GM12878 (cell line): Measurements from ENCODE around the gene OFD1. TPM values are rescaled to one million over a fixed set of nuclear protein-coding genes. Genes with fewer than 3 reads are reported as not detected.

ENCODE experiments used
- ASH2L ChIP-seq: fragments of 300-600, 200-600 bp; sonication (generic); IDR thresholded peaks from 2 replicates; pipeline ENCODE4 v1.6.1; 2017; ENCODE audit warnings: low read depth, mild to moderate bottlenecking, borderline replicate concordance
- CEBPZ ChIP-seq: fragments of 150-350 bp; IDR thresholded peaks from 2 replicates; pipeline ENCODE4 v1.6.1; 2016; ENCODE audit warnings: low read depth, low read length
- CTCF ChIP-seq, 3 experiments: IDR thresholded peaks in 2 of 3; conservative IDR thresholded peaks in 1 of 3; 2 replicates each; pipeline ENCODE4 v1.5.1; 2011; ENCODE audit warnings: low read depth in 3 of 3, low read length in 3 of 3, mild to moderate bottlenecking in 3 of 3, control low read depth in 2 of 3, moderate library complexity in 2 of 3, inconsistent platforms in 1 of 3, mixed read lengths in 1 of 3; ENCODE audit not compliant: control insufficient read depth in 2 of 3, insufficient read depth in 1 of 3; ENCODE audit errors: extremely low read depth in 1 of 3
- EGR1 ChIP-seq, 2 experiments: IDR thresholded peaks; 1 replicate in 1 of 2; 2 replicates in 1 of 2; pipeline ENCODE4 v1.6.1; 2011 to 2012; ENCODE audit warnings: low read depth in 2 of 2, low read length in 2 of 2, borderline replicate concordance in 1 of 2, mild to moderate bottlenecking in 1 of 2, moderate library complexity in 1 of 2
- PAX8 ChIP-seq: fragments of 450-650 bp; IDR thresholded peaks from 2 replicates; pipeline ENCODE4 v1.6.1; 2017; ENCODE audit warnings: mild to moderate bottlenecking, moderate library complexity
- RELA ChIP-seq: fragments of 450-650 bp; IDR thresholded peaks from 2 replicates; pipeline ENCODE4 v1.8.0; 2014; ENCODE audit warnings: borderline replicate concordance; ENCODE audit not compliant: partially characterized antibody
- RFX5 ChIP-seq: IDR thresholded peaks from 2 replicates; pipeline ENCODE4 v1.6.1; 2011; ENCODE audit warnings: low read depth, low read length, improper control_type of control experiment
- SREBF2 ChIP-seq: IDR thresholded peaks from 2 replicates; pipeline ENCODE4 v1.6.1; 2012; ENCODE audit warnings: mild to moderate bottlenecking, low read length
- TCF12 ChIP-seq: IDR thresholded peaks from 2 replicates; pipeline ENCODE4 v1.6.1; 2011; ENCODE audit warnings: low read depth, mild to moderate bottlenecking, low read length
- USF1 ChIP-seq: IDR thresholded peaks from 2 replicates; pipeline ENCODE4 v1.6.1; 2011; ENCODE audit warnings: borderline replicate concordance, low read depth, mild to moderate bottlenecking, moderate library complexity, mixed read lengths, low read length; ENCODE audit not compliant: insufficient read depth; ENCODE audit errors: extremely low read length
- YY1 ChIP-seq: IDR thresholded peaks from 2 replicates; pipeline ENCODE4 v1.6.1; 2011; ENCODE audit warnings: low read depth, mild to moderate bottlenecking, low read length
- ZNF687 ChIP-seq: fragments of 450-650 bp; IDR thresholded peaks from 2 replicates; pipeline ENCODE4 v1.6.1; 2017; ENCODE audit warnings: mild to moderate bottlenecking, moderate library complexity
- ZSCAN29 ChIP-seq: fragments of 450-650 bp; IDR thresholded peaks from 2 replicates; pipeline ENCODE4 v1.6.1; 2017; ENCODE audit warnings: mild to moderate bottlenecking, moderate library complexity
- polyA plus RNA-seq, 11 experiments: library from polyadenylated mRNA; depleted of rRNA in 4 of 11; unstranded in 6 of 11; stranded (reverse) in 5 of 11; fragments of >200 nt; fragmentation: Nextera tagmentation in 4 of 11; fragmentation: Illumina TruSeq in 1 of 11; extraction: Ambion mirVana in 4 of 11; extraction: Trizol in 1 of 11; gene quantifications; 1 replicate in 1 of 11; 2 replicates in 10 of 11; pipeline versions ENCODE4 v1.2.1 to v1.2.3, GENCODE V29; 2011 to 2016; ENCODE audit warnings: inconsistent platforms in 2 of 11, missing spikeins in 2 of 11, low read depth in 1 of 11
- total RNA-seq, 4 experiments: library from RNA; depleted of rRNA in 3 of 4; stranded (reverse); fragments of >200 nt in 3 of 4; fragmentation: Illumina TruSeq in 1 of 4; extraction: Trizol in 1 of 4; gene quantifications; 2 replicates each; pipeline versions ENCODE4 v1.2.1 to v1.2.3, GENCODE V29; 2013 to 2021

The OFD1 gene
- total and polyA plus RNA-seq, 10 of the 15 experiments (the other 5 are each of a cell fraction or from before 2014, with no cell fraction given), result 22.4 to 77.2 (median 34.1) TPM

- TF ChIP-seq PAX8, result no peak
- TF ChIP-seq ZSCAN29, result 0 out of 2 replicates have a peak, but pooled peaks have one; percentile 33
- TF ChIP-seq EGR1 (IDR thresholded peaks at IDR 0.05; ENCODE audit: borderline replicate concordance in 1 of 2, low read depth in 2 of 2, low read length in 2 of 2), result no peak
- TF ChIP-seq YY1, result no peak
- peak; percentile 79 for TF ChIP-seq ZNF687
- TF ChIP-seq RFX5, result 0 out of 2 replicates have a peak, but pooled peaks have one; percentile 32
- no peak for TF ChIP-seq USF1
- no peak for TF ChIP-seq CEBPZ
- peak; percentile 62; the same call in 1 of the 2 replicates for TF ChIP-seq TCF12
- no peak for TF ChIP-seq RELA
- TF ChIP-seq ASH2L, result no peak
- TF ChIP-seq CTCF (IDR thresholded peaks at IDR 0.05 in 2 of 3, conservative IDR thresholded peaks at IDR 0.05 in 1 of 3; ENCODE audit: control insufficient read depth in 2 of 3, extremely low read depth in 1 of 3, insufficient read depth in 1 of 3, low read depth in 3 of 3, low read length in 3 of 3), result no peak
- no peak for TF ChIP-seq SREBF2
Measured at GRCh38 chrX:13734278-13735172, at the start of gene OFD1, which contains the start of gene TRAPPC2 (continued).
